ENCODE results near the gene DEPDC7.

Gene DEPDC7

GRCh38 chr11:33063326-33063881 lies 47.7 kb downstream of the DEPDC7 start:
- DNase-seq = peak; percentile 61 to 70

GRCh38 chr11:33064033-33064825 lies 48.6 kb downstream of the DEPDC7 start:
- peak; percentile 57 to 69 for DNase-seq

- DNase-seq = no peak
Measured at GRCh38 chr11:33064866-33065265, 49.2 kb downstream of the DEPDC7 start.

- DNase-seq = peak; percentile 44 to 64
Measured at GRCh38 chr11:33065445-33066178, 49.9 kb downstream of the DEPDC7 start.

- DNase-seq = no peak
Measured at GRCh38 chr11:33067294-33067693, 51.6 kb downstream of the DEPDC7 start.

GRCh38 chr11:33068611-33069340 lies 53.1 kb downstream of the DEPDC7 start:
- no peak for DNase-seq

GRCh38 chr11:33072465-33072864 lies 56.8 kb downstream of the DEPDC7 start:
- DNase-seq = no peak

All from inflammatory macrophage (primary cell).